Neural cell (in vitro differentiated cells): Measurements from ENCODE around the gene C6orf136. TPM values are rescaled to one million over a fixed set of nuclear protein-coding genes. Genes with fewer than 3 reads are reported as not detected.

Experiments used
- H2AFZ ChIP-seq: fragments of 200-600, 300-800 bp; sonication (generic), shearing (Covaris generic); 2 replicates; pipeline ENCODE4 v1.6.0; 2014; ENCODE audit warnings: low read depth, mild to moderate bottlenecking, antibody characterized with exemption, low read length, moderate library complexity
- H3F3A ChIP-seq: fragments of 200-600 bp; shearing (Covaris generic); 2 replicates; pipeline ENCODE4 v1.6.1; 2016; ENCODE audit warnings: mild to moderate bottlenecking, moderate library complexity, mixed read lengths, antibody characterized with exemption, low read length; ENCODE audit not compliant: insufficient read depth, poor library complexity, severe bottlenecking
- H3K27ac ChIP-seq: fragments of 200-600, 300-800 bp; sonication (generic), shearing (Covaris generic); 2 replicates; pipeline ENCODE4 v1.5.1; 2014; ENCODE audit warnings: mild to moderate bottlenecking, low read length, moderate library complexity
- H3K27me3 ChIP-seq: fragments of 300-800, 200-600 bp; sonication (generic), shearing (Covaris generic); 2 replicates; pipeline ENCODE4 v1.6.0; 2014; ENCODE audit warnings: mild to moderate bottlenecking, low read depth, low read length, moderate library complexity; ENCODE audit not compliant: insufficient read depth
- H3K36me3 ChIP-seq: fragments of 300-800, 200-600 bp; sonication (generic), shearing (Covaris generic); 2 replicates; pipeline ENCODE4 v1.5.1; 2014; ENCODE audit warnings: mild to moderate bottlenecking, antibody characterized with exemption, low read length, moderate library complexity; ENCODE audit not compliant: insufficient read depth
- H3K4me2 ChIP-seq: fragments of 300-800, 200-600 bp; sonication (generic), shearing (Covaris generic); 2 replicates; pipeline ENCODE4 v1.6.0; 2014; ENCODE audit warnings: mild to moderate bottlenecking, low read length
- H3K4me3 ChIP-seq: fragments of 300-800, 200-600 bp; sonication (generic), shearing (Covaris generic); 2 replicates; pipeline ENCODE4 v1.5.1; 2014; ENCODE audit warnings: mild to moderate bottlenecking, low read length, moderate library complexity
- H3K79me2 ChIP-seq: fragments of 200-600 bp; shearing (Covaris generic); replicated peaks from 2 replicates; pipeline ENCODE4 v1.6.0; 2014; ENCODE audit warnings: mild to moderate bottlenecking, low read length, moderate library complexity; ENCODE audit not compliant: insufficient read depth
- H3K9ac ChIP-seq: fragments of 300-800, 200-600 bp; sonication (generic), shearing (Covaris generic); 2 replicates; pipeline ENCODE4 v1.6.1; 2016; ENCODE audit warnings: mild to moderate bottlenecking, low read length, mixed read lengths
- H3K9me2 ChIP-seq: fragments of 200-600 bp; shearing (Covaris generic); 2 replicates; pipeline ENCODE4 v1.6.1; 2016; ENCODE audit warnings: mild to moderate bottlenecking, low read length, mixed read lengths; ENCODE audit not compliant: insufficient read depth
- H3K9me3 ChIP-seq: fragments of 200-600, 300-800 bp; sonication (generic), shearing (Covaris generic); 2 replicates; pipeline ENCODE4 v1.6.1; 2016; ENCODE audit warnings: mild to moderate bottlenecking, mixed run types, low read length, moderate library complexity, mixed read lengths
- H4K20me1 ChIP-seq: fragments of 200-600 bp; shearing (Covaris generic); 2 replicates; pipeline ENCODE4 v1.6.1; 2016; ENCODE audit warnings: mild to moderate bottlenecking, mixed run types; ENCODE audit not compliant: insufficient read depth
- CTCF ChIP-seq: fragments of 450-650 bp; IDR thresholded peaks from 2 replicates; pipeline ENCODE4 v1.5.1; 2014; ENCODE audit warnings: antibody characterized with exemption, mild to moderate bottlenecking, moderate library complexity; ENCODE audit not compliant: poor library complexity, severe bottlenecking
- EP300 ChIP-seq: fragments of 450-650 bp; conservative IDR thresholded peaks from 2 replicates; pipeline ENCODE4 v1.6.1; 2014; ENCODE audit warnings: antibody characterized with exemption, mild to moderate bottlenecking, moderate library complexity; ENCODE audit not compliant: poor library complexity, severe bottlenecking
- EZH2 ChIP-seq: fragments of 200-600, 300-800 bp; shearing (Covaris generic), sonication (generic); IDR thresholded peaks from 2 replicates; pipeline ENCODE4 v1.6.1; 2014; ENCODE audit warnings: antibody characterized with exemption, low read length, borderline replicate concordance, mild to moderate bottlenecking; ENCODE audit not compliant: insufficient read depth, poor library complexity, severe bottlenecking
- MXI1 ChIP-seq: fragments of 450-650 bp; conservative IDR thresholded peaks from 2 replicates; pipeline ENCODE4 v1.6.1; 2014; ENCODE audit warnings: antibody characterized with exemption, mild to moderate bottlenecking; ENCODE audit not compliant: poor library complexity, severe bottlenecking
- POLR2AphosphoS5 ChIP-seq: IDR thresholded peaks from 2 replicates; pipeline ENCODE4 v1.6.1; 2012
- RAD21 ChIP-seq: fragments of 450-650 bp; conservative IDR thresholded peaks from 2 replicates; pipeline ENCODE4 v1.6.1; 2014; ENCODE audit warnings: antibody characterized with exemption, mild to moderate bottlenecking, moderate library complexity
- REST ChIP-seq: IDR thresholded peaks from 2 replicates; pipeline ENCODE4 v1.6.1; 2012; ENCODE audit warnings: borderline replicate concordance
- SMC3 ChIP-seq: fragments of 450-650 bp; conservative IDR thresholded peaks from 2 replicates; pipeline ENCODE4 v1.6.1; 2014; ENCODE audit warnings: antibody characterized with exemption, mild to moderate bottlenecking, moderate library complexity; ENCODE audit not compliant: poor library complexity
- TAF1 ChIP-seq: IDR thresholded peaks from 2 replicates; pipeline ENCODE4 v1.6.1; 2012; ENCODE audit warnings: low read depth
- polyA plus RNA-seq: library from polyadenylated mRNA; depleted of rRNA; stranded (reverse); fragments of >200 nt; gene quantifications from 2 replicates; pipeline ENCODE4 v1.2.3, GENCODE V29; 2014

Gene C6orf136
- polyA plus RNA-seq, 1 donor from 2014 or later = 12.4 TPM

- peaks cover 43% of the 10 kb centered on the region for H3K79me2 ChIP-seq
- H3K9me3 ChIP-seq = no peaks in the 10 kb centered on the region
- peaks cover 2% of the 10 kb centered on the region for H3F3A ChIP-seq
- H2AFZ ChIP-seq = no peak overlapping the region
- H3K27me3 ChIP-seq = no peaks in the 10 kb centered on the region
- peak overlapping the region; percentile 100 for H3K27ac ChIP-seq
- no peaks in the 10 kb centered on the region for H4K20me1 ChIP-seq
- H3K4me2 ChIP-seq = peak overlapping the region; percentile 37
- H3K36me3 ChIP-seq = peaks cover 11% of the 10 kb centered on the region
- H3K9ac ChIP-seq = peak overlapping the region; percentile 17
- no peaks in the 10 kb centered on the region for H3K9me2 ChIP-seq
- TF ChIP-seq EZH2 = no peak
- TF ChIP-seq TAF1 = no peak
- TF ChIP-seq CTCF = no peak
- no peak for TF ChIP-seq POLR2AphosphoS5
- TF ChIP-seq RAD21 = no peak
- TF ChIP-seq REST = no peak
- H3K4me3 ChIP-seq = peak overlapping the region; percentile 83
Observed at GRCh38 chr6:30611150-30611855, 35.6 kb upstream of the C6orf136 start.

- Histone ChIP-seq H3K9me2 (no peaks in the 10 kb centered on the region), H3F3A (peaks cover 7% of the 10 kb centered on the region), H3K36me3 (peaks cover 10% of the 10 kb centered on the region), H3K4me3 (peak overlapping the region; percentile 83), H3K9me3 (no peaks in the 10 kb centered on the region), H3K4me2 (peak overlapping the region; percentile 37), H3K27me3 (no peaks in the 10 kb centered on the region), H3K27ac (peak overlapping the region; percentile 100), H4K20me1 (no peaks in the 10 kb centered on the region), H3K9ac (peak overlapping the region; percentile 17), H3K79me2 (peaks cover 48% of the 10 kb centered on the region), H2AFZ (no peak overlapping the region)
- TF ChIP-seq REST (no peak), CTCF (no peak), POLR2AphosphoS5 (no peak), EP300 (no peak), MXI1 (no peak), SMC3 (no peak), RAD21 (no peak), TAF1 (no peak), EZH2 (no peak)
Observed at GRCh38 chr6:30611856-30612194, 35.1 kb upstream of the C6orf136 start.
